Choroid plexus epithelial cell (primary cell): Measurements from ENCODE around the gene ESR2.

ENCODE experiments used
- DNase-seq: peaks from one replicate; pipeline ENCODE4 v3.0.0-alpha.2; 2010; ENCODE audit warnings: low read depth
- H3K4me3 ChIP-seq: 2 replicates; pipeline ENCODE4 v1.5.1; 2011; ENCODE audit warnings: low read depth, mild to moderate bottlenecking, control low read depth, low read length, moderate library complexity
- CTCF ChIP-seq: conservative IDR thresholded peaks from 2 replicates; pipeline ENCODE4 v1.5.1; 2011; ENCODE audit warnings: low read depth, mild to moderate bottlenecking, control low read depth, inconsistent platforms, low read length, moderate library complexity

ESR2 gene

DNA sequence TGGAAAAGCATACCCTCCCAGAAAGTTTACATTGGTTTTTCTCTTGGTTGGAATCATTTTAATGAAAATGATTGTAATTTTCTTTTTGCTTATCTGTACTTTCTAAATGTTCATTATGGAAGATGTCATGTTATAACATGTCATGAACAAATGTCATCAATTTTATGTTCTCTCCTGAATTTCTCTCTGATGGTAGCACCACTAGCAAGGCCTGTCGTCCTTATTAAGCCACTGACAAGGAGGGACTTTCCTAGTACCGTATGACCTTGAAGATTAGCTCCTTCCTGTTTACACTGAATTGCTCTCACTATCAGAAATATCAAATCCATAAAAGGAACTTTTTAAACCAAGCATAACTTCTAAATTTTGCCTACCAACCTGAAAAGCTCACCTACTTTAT lies 99.0 kb downstream of the ESR2 start:
- no peak for TF ChIP-seq CTCF
- peak; percentile 23 for DNase-seq
- no peak overlapping the region for H3K4me3 ChIP-seq

DNA sequence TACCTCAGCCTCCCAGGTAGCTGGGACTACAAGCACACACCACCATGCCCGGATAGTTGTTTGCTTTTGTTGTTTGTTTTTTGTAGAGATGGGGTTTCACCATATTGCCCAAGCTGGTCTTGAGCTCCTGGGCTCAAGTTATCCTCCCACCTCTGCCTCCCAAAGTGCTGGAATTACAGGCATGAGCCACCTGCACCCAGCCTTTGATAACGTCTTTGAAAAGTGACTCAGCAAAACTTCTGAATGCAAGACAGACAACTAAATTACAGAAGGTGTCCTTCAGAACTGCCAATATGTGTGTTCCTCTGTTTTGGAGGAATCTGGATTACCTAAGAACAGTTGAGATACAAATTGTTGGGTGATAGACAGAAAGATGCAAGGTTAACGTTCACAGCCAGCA lies 99.8 kb downstream of the ESR2 start:
- H3K4me3 ChIP-seq, result no peak overlapping the region
- TF ChIP-seq CTCF, result no peak
- no peak for DNase-seq

DNA sequence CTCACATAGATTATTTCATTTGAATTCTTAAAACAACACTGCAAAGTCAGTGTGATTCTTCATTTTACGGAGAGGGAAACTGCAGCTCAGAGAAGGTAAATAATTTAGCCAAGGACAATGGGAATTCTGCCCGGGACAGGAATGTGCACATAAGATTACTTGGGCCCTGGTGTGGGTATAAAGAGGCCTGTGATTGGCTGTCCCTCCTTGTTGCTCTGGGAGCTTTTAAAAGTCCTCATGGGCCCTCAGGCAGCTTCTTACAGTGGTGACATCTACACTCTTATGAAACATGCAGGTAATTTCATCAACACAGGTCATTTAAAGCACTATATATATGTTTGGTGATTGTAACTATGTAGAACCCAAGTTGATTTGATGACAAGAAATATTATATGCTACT lies 100.3 kb downstream of the ESR2 start:
- DNase-seq, result no peak
- H3K4me3 ChIP-seq, result no peak overlapping the region
- no peak for TF ChIP-seq CTCF

- H3K4me3 ChIP-seq, result no peak overlapping the region
- peak; percentile 89 for DNase-seq
- no peak for TF ChIP-seq CTCF
Observed at GRCh38 chr14:64191756-64192155, 102.4 kb downstream of the ESR2 start.

GRCh38 chr14:64190974-64191502 lies 103.1 kb downstream of the ESR2 start:
- TF ChIP-seq CTCF, result no peak
- DNase-seq, result no peak
- no peak overlapping the region for H3K4me3 ChIP-seq

GRCh38 chr14:64187331-64187730 lies 106.8 kb downstream of the ESR2 start:
- TF ChIP-seq CTCF, result no peak
- no peak overlapping the region for H3K4me3 ChIP-seq
- DNase-seq, result no peak

DNA sequence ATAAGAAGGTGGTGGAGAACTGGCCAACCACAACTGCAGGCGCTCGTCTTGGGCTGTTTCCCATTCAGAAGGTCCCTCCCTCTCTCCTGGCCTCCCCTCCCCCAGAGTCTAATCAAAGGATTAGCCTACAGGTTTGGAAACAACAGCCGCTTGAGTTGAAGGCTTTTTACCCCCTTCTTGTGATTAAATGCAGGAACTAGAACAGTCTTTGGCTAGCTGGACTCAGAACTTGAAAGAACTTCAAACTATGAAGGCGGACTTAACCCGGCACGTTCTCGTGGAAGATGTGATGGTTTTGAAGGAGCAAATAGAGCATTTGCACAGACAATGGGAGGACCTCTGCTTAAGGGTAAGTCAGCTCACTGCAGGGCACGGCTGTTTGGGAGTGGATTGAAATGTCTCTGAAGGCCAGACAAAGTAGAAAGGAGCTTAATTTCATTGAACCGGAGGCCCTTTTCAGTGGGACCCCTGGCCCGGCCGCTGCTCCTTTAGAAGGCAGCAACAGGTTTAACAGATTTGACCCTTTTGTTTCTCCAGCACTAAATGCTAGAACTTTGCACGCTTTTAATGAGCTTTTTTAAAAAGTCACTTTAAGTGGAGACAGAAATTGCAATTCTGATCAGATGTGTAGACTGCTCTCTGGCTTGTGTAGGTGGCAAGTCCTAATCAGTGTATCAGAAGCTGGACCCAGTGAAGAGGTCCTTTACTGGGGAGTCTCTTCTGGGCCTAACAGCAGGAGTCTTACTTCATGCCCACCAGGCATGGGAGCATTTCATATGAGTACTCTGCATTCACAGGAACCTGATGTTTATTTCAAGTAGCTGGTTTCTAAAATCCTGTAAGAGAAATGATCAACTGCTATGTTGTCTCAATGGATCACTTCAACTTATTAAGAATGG lies 107.7 kb downstream of the ESR2 start:
- no peak overlapping the region for H3K4me3 ChIP-seq
- no peak for DNase-seq
- no peak for TF ChIP-seq CTCF
